COR-L47 (cell line): ENCODE data around the gene FAM107A.

Experiments
- DNase-seq: peaks from one replicate; lab custom pipeline; 2025; lab: John Stamatoyannopoulos, UW

FAM107A gene

DNA sequence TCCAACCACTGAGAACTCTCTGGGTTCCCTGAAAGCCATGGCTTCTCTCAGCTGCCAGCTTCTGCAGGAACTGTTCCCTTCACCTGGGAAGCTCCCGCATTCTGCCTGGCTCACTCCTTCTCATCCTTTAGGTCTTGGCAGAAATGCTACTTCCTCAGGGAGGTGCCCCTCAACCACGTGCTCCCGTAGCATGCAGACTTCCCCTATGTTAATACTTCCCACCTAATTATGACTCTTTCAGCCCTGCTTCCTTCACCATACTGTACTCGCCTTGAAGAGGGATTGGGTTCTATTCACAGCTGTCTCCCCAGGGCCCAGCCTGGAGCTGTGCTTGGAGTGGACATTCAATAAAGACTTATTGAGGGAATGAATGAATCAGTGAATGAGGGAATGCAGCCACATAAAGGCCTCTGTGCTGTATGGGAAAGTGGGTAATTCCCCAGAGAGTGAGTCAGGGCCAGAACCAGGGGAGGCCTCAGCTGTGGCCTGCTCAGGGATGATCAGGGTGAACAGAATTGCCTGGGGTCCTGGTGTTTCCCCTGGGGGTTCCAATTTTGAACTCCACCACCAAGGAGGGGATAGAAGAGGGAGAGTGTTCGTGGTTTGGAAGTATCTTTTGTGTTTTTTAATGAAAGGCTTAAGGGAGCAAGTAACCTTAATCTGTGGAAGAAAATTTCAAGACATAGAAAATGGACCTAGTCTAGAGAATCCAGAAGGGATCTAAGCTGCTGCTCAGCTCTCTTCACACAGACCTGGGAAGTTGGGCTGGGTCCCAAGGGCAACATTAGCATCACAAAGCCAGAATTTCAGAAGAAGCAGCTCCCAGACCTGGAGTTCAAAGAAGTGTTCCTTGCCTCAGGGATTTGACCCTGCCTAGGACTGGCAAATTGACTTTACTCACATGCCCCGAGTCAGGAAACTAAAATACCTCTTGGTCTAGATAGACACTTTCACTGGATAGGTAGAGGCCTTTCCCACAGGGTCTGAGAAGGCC, 14.6 kb upstream of the FAM107A start:
- DNase-seq: no peak

DNA sequence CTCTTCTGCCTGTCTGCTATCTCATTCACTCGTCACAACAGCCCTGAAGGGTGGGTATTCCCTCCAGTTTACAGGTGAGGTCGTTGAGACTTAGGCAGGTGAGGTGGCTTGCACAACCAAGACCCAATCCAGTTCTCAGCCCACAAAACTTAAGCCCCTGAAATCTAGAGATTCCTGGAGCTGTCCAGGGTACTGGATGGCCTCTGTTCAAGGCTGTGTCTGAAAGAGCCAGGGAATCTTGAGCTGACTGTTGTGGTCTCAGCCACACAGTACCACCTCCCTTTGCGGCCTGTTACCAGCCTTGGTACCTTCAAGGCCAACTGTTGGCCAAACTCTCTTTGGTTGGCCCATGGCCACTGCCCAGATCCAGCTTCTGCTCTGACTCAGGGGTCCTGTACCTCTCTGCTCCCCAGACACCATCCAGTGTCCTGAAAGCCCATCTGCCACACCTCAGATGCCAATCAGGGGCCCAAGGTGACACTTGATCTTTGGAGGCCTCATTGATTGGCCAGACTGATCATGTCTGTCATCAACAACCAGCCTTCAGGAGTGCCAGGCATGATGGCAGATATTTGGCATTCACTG, 10.9 kb upstream of the FAM107A start:
- DNase-seq: no peak

DNA sequence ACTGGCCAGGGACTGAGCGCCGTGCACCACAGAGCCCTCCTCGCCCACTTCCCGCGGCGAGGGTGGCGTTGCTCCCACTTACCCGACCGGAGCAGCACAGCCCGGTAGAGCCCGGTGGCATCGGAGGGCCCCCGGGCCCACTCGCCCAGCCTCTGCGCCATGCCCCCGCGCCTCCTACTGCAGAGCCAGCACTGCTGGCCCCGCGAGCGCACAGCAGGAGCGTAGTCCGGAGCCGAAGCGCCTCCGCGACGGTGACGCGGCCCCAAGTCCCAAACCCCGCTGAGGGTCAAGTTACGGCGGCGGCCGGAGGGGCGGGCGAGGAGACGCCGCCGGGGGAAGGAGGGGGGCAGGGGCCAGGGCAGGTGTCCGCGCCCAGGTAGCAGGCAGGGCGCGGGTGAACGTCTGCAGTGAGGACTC, 9.6 kb upstream of the FAM107A start:
- DNase-seq: no peak

DNA sequence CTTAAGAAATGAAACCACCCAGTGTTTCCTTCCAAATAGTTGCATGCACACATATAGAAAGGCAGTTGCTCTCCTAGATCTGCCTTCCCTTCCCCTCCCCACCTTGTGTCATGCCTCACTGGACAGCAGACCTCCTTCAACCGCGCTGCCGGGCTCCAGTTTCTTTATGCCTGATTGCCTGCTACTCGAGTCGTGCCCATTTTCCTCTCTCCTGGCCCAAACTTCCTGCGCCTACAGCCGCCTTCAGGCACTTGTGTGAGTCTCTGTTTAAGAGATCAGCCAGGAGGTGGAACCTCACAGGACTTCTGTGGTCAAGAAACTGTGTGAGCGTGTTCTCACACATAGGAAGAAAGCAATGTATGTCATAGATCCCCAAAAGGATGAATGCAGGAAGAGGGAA, 8.8 kb upstream of the FAM107A start:
- DNase-seq: no peak

DNA sequence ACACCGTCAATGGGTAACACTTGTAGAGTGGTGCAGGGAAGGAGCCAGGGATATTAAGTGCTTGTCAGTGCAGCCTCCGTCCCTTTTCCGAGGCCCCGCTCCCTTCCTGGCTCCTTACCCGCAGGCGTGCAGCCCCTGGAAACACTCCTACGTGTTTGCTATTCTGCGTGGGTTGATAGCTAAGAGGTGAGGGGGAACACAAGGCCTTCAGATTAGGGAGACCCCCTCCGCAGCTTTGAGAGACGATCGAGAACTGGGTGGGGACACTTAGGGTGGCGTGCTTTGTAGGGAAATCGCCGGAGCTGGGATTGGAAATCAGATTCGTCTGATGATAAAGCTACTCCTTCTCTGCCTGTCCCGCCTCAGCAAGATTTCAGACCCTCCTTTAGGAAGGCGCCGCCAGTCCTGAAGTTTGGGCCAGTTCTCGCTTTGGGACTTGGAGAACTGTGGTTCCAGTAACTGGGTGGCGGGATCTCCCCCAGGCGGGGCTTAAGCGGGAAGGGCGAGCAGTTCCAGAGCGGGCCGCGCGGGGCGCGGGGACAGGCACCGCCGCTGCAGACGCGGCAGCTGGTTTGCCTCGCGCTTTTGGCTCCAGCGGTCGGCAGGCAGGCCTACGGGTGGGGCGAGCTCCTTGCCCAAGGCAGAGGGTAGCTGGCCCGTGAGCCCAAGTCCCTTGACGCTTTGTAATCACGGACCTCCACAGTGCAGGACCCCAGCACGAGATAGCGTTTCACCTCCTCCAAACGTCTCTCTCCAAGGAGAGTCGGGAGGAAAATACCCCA, 8.0 kb upstream of the FAM107A start:
- DNase-seq: peak; percentile 42

DNA sequence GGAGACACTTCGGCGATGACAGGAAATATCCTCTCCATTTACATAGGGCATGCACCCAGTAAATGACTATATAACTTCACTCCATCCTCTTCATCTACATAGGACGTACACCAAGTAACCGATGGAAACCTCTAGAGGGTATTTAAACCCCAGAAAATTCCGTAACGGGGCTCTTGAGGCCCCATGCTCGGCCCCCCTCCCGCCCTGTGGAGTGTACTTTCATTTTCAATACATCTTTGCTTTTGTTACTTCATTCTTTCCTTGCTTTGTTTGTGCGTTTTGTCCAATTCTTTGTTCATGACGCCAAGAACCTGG, 7.5 kb upstream of the FAM107A start:
- no peak for DNase-seq

DNA sequence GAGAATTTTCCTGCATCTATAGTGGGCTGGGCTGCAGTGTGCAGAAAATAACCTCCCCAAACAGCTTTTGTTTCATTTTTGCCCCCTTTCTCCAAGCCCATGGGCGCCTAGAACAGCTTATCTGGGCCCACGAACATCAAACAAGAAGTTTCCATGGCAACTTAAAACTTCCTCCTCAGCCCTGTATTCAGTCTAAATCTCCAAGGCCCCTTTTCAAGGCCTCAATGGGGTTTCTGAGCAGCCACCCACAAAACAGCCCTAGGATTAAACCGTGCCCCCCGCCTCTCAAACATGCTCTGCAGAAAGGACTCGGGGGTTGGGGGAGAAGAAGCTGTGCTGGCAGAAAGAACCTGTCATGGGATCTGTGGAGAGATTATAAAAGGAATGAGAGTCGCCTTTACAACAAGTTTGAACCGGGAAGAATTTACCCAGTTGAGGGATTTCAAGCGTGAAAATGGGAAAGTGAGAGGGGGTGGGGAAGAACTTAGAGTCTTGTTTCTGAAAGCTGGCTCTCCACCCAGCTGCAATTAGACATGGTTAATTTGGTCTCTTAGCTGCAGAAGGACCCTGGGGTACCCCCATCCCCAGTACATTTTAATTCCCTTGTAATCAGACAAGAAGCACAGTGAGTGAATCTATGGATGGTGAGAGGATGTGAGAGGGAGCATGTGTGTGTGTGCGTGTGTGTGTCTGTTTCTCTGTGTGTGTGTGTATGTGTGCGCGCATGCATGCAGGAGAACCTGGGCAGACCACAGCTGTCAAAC, 4.3 kb upstream of the FAM107A start:
- DNase-seq: no peak

DNA sequence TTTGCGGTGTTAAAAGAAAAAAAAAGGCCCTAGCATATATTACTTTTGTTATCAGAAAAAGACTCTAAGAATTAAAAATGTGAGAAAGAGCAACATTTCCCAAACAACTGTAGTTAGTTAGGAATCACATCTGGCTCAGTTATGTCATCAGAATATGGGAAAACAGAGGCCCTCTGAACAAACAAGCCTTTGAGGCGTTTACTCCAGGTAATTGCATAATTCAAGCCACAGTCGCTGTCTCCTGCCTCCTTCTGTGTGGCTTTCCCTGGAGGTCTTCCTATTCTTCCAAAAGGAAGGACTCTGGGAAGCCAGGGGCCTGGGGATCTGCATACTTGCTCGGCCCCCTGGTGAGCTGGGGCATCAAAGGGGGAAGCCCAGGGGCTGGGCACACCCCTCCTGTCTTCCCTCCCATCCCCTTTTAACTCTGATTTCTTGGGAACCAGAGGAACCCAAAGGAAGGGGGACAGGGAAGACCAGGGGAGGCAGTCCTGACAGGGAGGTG, 3.7 kb upstream of the FAM107A start:
- no peak for DNase-seq

DNA sequence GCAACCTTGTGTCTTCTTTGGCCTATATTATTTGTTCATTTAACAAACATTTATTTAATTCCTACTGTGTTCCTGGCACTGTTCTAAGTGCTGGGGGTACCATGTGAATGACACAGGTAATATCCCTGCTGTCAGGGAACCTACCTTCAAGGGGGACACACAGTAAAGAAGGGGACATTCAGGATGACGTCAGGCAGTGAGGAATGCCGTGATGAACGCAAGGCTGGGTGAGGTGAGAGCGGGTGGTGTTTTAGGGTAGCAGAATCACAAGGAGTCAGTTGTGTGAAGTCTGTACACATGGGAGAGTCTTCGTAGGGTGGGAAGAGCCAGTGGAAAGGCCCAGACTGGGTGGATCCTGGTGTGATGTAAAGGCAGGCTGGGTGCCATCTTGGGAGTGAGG, 1.7 kb upstream of the FAM107A start:
- no peak for DNase-seq

DNA sequence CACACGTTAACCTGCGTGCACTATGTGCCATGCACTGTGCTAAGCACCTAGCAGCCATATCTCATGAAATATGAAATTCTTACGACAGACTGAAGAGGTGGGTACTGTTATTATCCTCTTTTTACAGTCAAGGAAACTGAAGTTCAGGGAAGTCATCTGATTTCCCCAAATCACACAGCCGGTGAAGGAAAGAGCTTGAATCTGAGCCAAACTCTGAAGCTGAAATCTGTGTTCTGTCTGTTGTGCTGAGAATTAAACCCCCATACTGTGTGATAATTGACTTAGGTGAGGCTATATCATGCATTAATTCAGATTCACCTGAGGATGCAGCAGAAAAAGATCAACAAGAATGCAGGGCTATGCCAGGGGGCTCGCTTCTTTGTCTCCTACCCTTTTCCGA, 475 bp downstream of the FAM107A start:
- no peak for DNase-seq

DNA sequence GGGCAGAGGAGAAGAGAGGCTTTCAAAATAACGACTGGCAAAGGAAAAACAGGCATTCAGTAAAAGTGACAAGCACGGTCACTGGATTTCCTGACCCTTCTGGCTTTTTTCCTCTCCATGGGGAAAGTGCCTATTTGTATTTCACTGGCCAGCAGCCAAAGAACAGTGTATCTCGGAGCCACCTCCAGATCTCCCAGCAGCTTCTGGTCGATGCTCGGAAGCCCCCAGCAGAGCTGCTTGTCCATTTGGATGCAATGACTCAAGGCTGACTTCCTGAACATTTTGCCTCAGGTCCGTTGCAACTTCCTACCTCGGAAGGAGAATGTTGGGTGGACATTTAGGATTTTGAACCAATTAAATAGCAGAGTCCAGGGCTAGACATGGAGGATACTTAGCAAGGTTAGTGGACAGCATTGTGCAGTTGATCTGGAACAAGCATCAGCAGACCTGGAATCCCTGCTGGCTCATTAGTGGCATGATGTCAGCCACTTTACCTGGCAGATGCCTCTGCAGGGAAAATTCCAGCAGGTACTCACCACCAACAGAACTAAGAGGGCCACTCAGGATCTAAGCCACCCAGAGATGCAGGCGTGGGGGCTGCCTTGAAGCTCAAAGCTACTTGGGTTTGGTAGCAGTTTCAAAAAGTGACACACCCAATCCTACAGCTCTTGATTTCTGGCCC, 1.1 kb downstream of the FAM107A start:
- peak; percentile 19 for DNase-seq

DNA sequence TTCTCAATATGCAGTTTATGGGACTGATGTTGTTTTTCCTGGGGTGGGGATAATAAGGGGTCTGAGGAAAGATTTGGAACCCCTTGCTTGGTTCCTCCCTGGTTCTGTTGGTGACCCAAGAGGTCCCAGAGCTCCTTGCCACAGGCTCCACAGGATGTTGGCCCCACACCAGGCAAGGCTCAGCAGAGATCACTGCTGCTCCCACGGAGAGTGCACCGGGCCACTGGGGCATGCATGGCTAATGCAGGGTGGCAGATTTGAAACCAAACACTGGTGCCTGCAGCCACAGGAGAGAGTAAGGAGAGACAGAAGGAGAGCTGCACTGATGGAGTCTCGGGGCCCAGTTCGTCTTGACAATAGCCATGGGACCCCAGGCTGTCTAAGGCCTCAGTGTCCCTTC, 2.5 kb downstream of the FAM107A start:
- DNase-seq: no peak

DNA sequence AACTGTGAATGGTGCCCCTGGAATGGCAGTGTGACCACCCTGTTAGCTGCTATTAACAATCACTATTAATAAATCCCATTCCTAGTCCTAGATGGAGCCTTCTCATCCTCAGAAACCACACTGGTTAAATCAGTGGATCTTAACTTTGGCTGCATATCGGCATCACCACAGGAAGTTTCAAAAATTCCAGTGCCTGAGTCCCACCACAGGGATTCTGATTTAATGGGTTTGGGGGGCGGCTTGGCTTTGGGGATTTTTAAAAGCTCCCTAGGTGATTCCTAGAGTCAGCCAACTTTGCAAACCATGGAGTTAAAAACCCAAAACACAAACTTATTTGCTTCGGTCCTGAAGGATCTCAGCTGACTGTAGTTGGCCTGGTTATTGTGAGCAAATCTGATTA, 3.1 kb downstream of the FAM107A start:
- no peak for DNase-seq

DNA sequence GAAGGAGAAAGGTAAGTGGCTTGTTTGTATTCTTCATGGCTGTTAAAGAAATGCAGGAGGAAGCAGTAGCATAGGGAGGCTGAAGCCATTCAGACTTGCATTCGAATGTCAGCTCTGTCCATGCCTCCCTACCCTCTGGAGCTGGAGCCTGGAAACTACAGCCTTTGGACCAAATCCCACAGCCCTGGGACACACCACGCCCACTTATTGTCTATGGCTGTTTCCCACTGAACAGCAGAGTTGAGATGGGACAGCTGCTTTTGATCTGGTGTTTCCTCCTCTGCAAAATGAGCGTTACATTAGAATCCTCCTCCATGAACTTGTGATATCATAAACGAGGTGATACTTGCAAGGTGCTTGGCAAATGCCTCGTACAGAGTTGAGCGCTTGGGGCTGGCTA, 3.6 kb downstream of the FAM107A start:
- DNase-seq: no peak

DNA sequence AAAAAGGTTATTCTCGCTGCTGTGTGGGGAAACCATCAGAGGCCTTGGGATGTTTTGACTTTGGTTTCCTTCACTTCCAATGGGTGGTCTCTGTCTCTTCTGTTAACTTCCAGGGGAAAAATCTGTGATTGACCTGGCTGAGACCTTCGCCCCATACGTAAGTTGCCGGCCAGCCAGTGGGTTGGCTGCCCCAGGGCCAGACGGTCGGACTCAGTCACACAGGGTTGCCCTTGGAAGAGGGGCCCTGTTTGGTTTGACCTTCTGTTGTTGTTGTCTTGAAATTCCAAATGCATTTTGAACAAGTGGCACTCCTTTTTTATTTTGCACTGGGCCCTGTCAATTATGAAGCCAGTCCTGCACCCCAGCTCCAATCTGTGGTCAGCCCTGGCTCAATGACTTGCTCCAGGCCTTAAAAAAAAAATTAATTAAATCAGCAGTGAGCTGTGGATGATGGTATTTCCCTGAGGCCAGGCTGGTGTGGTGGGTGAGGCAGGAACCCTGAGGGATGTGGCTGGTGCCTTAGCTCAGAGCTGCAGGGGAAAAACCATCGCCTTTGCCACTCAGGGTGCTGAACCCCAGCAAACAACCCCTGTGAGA, 4.5 kb downstream of the FAM107A start:
- no peak for DNase-seq

DNA sequence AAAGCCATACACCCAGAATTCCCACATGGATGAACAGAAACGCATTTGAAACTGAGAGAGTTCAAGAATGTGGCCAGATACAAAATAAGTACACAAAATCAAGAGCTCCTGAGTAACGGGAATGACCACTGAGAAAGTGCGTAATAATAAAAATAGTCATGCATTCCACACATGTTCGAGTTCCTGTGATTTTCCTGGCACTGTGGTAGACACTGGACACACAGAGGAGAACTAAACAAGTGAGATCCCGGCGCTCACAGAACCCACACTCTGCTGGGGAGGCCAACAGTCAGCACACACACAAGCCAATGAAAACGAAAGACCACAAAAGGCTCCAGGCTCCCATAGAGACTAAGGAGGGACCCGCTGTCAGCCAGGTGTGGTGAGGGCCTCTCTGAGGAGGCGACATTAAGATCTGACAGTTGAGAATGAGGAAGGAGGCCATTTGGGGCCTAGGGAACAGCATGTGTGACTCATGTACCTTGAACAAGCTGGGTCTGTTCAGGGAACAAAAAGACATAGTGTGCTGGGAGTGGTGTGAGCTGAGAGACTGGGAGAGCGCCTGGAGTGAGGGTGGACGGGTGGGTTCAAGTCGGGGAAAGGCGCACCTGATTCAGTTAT, 5.1 kb downstream of the FAM107A start:
- DNase-seq: no peak

DNA sequence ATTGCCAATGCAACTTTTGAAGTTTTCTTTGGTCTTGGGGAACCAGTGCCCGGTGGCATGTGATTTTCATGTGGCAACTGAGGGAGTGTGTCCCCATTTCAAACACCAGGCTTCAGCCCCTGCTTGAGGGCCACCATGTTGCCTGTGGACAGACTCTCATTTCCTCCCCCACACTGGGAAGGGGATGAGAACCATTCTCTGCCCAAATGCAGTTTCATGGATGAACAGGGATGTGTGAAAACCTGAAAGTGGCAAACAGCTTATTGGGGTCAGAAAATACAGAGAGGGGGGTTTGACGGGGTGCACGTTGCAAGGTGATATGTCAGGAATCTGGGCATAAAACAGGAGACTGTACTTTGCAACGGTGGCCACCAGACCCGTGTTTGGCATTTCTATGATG, 6.3 kb downstream of the FAM107A start:
- DNase-seq: no peak

DNA sequence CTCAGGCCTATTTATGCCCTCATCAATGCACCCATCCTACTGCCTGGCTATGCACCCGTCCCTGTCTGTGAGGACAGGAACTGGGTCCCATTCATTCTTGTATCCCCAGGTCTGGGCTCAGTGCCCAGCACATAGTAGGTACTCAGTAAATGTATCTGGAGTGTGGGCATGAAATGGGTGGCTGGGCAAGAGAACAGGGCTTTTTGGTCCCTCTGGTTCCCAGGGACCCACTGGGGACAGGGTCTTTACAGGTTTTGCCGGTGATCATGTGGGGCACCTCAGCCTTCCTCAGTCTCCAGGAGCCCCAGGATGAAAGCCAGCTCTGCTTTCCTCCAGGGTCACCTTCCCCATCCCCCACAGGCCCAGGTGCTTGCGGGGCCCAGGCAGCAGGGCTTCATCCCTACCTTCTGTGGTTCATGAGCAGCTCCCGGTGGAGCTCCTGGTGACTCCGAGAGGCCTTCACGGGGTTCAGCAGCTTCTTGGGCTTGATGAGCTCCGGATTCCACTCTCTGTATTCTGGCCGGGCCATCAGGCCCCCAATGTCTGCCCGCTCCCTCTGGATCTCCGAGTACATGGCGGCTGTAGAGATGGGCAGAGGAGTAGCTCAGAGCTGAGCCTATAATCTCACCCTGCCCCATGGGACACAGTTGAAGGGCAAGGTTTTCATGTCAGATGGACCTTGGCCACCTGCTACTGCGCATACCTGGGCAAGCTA, 7.7 kb downstream of the FAM107A start:
- no peak for DNase-seq

DNA sequence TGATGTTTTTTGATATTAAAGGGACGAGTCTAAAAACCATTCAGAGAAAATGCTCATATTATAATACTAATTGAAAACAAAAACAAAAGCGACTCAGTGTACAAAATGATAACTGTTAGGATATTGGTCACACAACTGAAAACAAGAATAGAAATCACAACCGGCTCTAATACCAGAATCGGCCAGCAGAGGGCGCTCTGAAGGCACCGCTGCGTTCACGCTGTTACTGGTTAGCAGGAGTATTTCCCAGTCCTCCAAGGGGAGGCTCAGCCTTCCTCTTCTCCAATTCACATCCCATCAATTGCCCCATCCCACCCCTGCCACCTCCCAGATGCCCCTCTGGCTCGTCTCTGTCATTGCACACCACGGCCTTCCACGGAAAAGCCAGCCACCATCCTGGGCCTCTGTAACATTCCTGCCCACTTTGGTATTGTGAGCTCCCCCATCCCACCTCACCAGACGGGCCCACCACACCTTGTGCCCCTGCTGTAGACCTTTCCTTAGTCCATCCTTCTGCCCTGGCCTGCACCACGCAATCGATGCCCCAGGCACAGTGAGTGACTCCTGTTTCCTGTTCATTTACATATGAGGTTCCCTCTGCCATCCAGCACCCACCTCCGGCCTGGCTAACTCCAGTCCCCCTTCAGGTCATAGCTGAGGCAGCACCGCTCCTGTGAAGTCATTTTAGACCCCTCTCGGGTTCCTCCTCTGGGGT, 8.5 kb downstream of the FAM107A start:
- DNase-seq: peak; percentile 19

DNA sequence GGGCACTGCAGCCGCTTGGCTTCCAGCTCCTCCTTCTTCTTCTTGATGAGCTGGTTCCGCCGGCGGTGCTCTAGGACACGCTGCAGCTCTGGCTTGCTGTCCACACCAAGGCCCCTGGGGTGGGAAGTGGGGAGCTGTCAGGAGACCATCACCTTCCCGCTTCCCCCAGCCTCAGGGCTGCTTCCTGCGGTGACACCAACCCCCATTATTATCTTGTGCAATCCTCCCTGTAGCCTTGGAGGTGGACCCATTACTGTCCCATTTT, 10.0 kb downstream of the FAM107A start:
- no peak for DNase-seq
